ENCODE measurements around the gene ZNF512B.

GRCh38 chr20:63947638-63948456, 21.9 kb downstream of the ZNF512B start:
- TF ChIP-seq POLR2A (IDR thresholded peaks at IDR 0.05) = no peak
- no peak for TF ChIP-seq CTCF (IDR thresholded peaks at IDR 0.05)
